Measurements from ENCODE around the gene EPHA7. TPM values are rescaled to one million over a fixed set of nuclear protein-coding genes. Genes with fewer than 3 reads are reported as not detected.

The EPHA7 gene
- total RNA-seq, 2 experiments from 2014 or later = not detected

- TF ChIP-seq EZH2phosphoT487 (IDR thresholded peaks at IDR 0.05; ENCODE audit: borderline replicate concordance, low read depth, low read length) (no peak), CTCF (conservative IDR thresholded peaks at IDR 0.05; ENCODE audit: low read length) (no peak)
- no peaks in the 10 kb centered on the region for H3K79me2 ChIP-seq (ENCODE audit: insufficient read depth, low read depth, low read length)
- no peaks in the 10 kb centered on the region for H4K20me1 ChIP-seq (ENCODE audit: insufficient read depth, low read length)
- no peaks in the 10 kb centered on the region for H3K4me1 ChIP-seq (ENCODE audit: insufficient read depth, low read length, poor library complexity, severe bottlenecking)
- no peaks in the 10 kb centered on the region for H3K36me3 ChIP-seq (ENCODE audit: insufficient read depth, low read length)
- H3K9me2 ChIP-seq (ENCODE audit: insufficient read depth, low read length) = no peaks in the 10 kb centered on the region; the same call in 1 of the 2 replicates
- intact Hi-C loops (cut with micrococcal nuclease; ENCODE audit: unreplicated experiment) = no loop called here
- CTCF ChIA-PET (ENCODE audit: unreplicated experiment) = no interaction called here
- POLR2A ChIA-PET = no interaction called here
- no peaks in the 10 kb centered on the region for H3K9me3 ChIP-seq (ENCODE audit: low read length)
- H3K4me3 ChIP-seq (ENCODE audit: low read depth, low read length, poor library complexity, severe bottlenecking) = no peak overlapping the region
- DNase-seq (ENCODE audit: low spot score) = no peak
- BruUV-seq (replicated peaks) = no TSS peak
- no peak overlapping the region for H2AFZ ChIP-seq (ENCODE audit: low read length)
- no peak overlapping the region for H3K4me2 ChIP-seq (ENCODE audit: low read length)
- H3K27ac ChIP-seq (ENCODE audit: low read depth, low read length, poor library complexity, severe bottlenecking) = no peak overlapping the region
Measured at GRCh38 chr6:93392797-93393196, 26.6 kb downstream of the EPHA7 start.

GRCh38 chr6:93391965-93392364, 27.4 kb downstream of the EPHA7 start:
- H3K9me2 ChIP-seq (ENCODE audit: insufficient read depth, low read length) = no peaks in the 10 kb centered on the region; the same call in 1 of the 2 replicates
- no TSS peak for BruUV-seq (replicated peaks)
- no peaks in the 10 kb centered on the region for H3K9me3 ChIP-seq (ENCODE audit: low read length)
- no peaks in the 10 kb centered on the region for H3K4me1 ChIP-seq (ENCODE audit: insufficient read depth, low read length, poor library complexity, severe bottlenecking)
- ChIA-PET POLR2A (no interaction called here), CTCF (ENCODE audit: unreplicated experiment) (no interaction called here)
- H3K4me3 ChIP-seq (ENCODE audit: low read depth, low read length, poor library complexity, severe bottlenecking) = no peak overlapping the region
- intact Hi-C loops (cut with micrococcal nuclease; ENCODE audit: unreplicated experiment) = no loop called here
- H2AFZ ChIP-seq (ENCODE audit: low read length) = no peak overlapping the region
- DNase-seq (ENCODE audit: low spot score) = no peak
- H3K36me3 ChIP-seq (ENCODE audit: insufficient read depth, low read length) = no peaks in the 10 kb centered on the region
- H3K27ac ChIP-seq (ENCODE audit: low read depth, low read length, poor library complexity, severe bottlenecking) = no peak overlapping the region
- no peaks in the 10 kb centered on the region for H4K20me1 ChIP-seq (ENCODE audit: insufficient read depth, low read length)
- H3K4me2 ChIP-seq (ENCODE audit: low read length) = no peak overlapping the region
- TF ChIP-seq EZH2phosphoT487 (IDR thresholded peaks at IDR 0.05; ENCODE audit: borderline replicate concordance, low read depth, low read length) (no peak), CTCF (conservative IDR thresholded peaks at IDR 0.05; ENCODE audit: low read length) (no peak)
- H3K79me2 ChIP-seq (ENCODE audit: insufficient read depth, low read depth, low read length) = no peaks in the 10 kb centered on the region

- H3K79me2 ChIP-seq (ENCODE audit: insufficient read depth, low read depth, low read length) = no peaks in the 10 kb centered on the region
- no TSS peak for BruUV-seq (replicated peaks)
Measured at GRCh38 chr6:93389192-93389591, 30.2 kb downstream of the EPHA7 start.

More at GRCh38 chr6:93389192-93389591, 30.2 kb downstream of the EPHA7 start:
- Histone ChIP-seq H3K36me3 (ENCODE audit: insufficient read depth, low read length) (no peaks in the 10 kb centered on the region), H3K4me2 (ENCODE audit: low read length) (no peak overlapping the region), H2AFZ (ENCODE audit: low read length) (no peak overlapping the region), H3K4me3 (ENCODE audit: low read depth, low read length, poor library complexity, severe bottlenecking) (no peak overlapping the region), H3K27ac (ENCODE audit: low read depth, low read length, poor library complexity, severe bottlenecking) (no peak overlapping the region), H3K9me2 (ENCODE audit: insufficient read depth, low read length) (no peaks in the 10 kb centered on the region; the same call in 1 of the 2 replicates), H3K9me3 (ENCODE audit: low read length) (no peaks in the 10 kb centered on the region), H4K20me1 (ENCODE audit: insufficient read depth, low read length) (no peaks in the 10 kb centered on the region), H3K4me1 (ENCODE audit: insufficient read depth, low read length, poor library complexity, severe bottlenecking) (no peaks in the 10 kb centered on the region)
- ChIA-PET CTCF (ENCODE audit: unreplicated experiment) (no interaction called here), POLR2A (interaction anchor here (0.7 kb wide), 1 partner anchor 1606 kb away, joined by 3 read pairs; no protein-coding TSS in a partner anchor)
- TF ChIP-seq EZH2phosphoT487 (IDR thresholded peaks at IDR 0.05; ENCODE audit: borderline replicate concordance, low read depth, low read length) (no peak), CTCF (conservative IDR thresholded peaks at IDR 0.05; ENCODE audit: low read length) (no peak)
- intact Hi-C loops (cut with micrococcal nuclease; ENCODE audit: unreplicated experiment) = no loop called here
- no peak for DNase-seq (ENCODE audit: low spot score)

All from OCI-LY7 (cell line).